MCF 10A (cell line): Measurements from ENCODE around the gene FOXB2. TPM values are rescaled to one million over a fixed set of nuclear protein-coding genes. Genes with fewer than 3 reads are reported as not detected.

Experiments
- BruUV-seq: library from RNA; stranded (reverse); fragments of 400-500 nt; replicated peaks from 2 replicates; lab custom pipeline; 2021; lab: Mats Ljungman, UMichigan
- CTCF ChIA-PET: fragments of 300-600 bp; sonication (Branson Sonifier 250); formaldehyde crosslinking; extraction: SDS; loops from one replicate; lab custom pipeline; 2021; ENCODE audit warnings: antibody characterized with exemption, inconsistent platforms; lab: Yijun Ruan, JAX
- POLR2A ChIA-PET: fragments of 300-600, 350-650 bp; sonication (Branson Sonifier 250); formaldehyde crosslinking; extraction: SDS; loops from one replicate; lab custom pipeline; 2020; ENCODE audit warnings: antibody characterized with exemption, inconsistent platforms; lab: Yijun Ruan, JAX
- DNase-seq: peaks from one replicate; pipeline ENCODE4 v3.0.0-alpha.2; 2018; ENCODE audit not compliant: unreplicated experiment
- H3K27ac Mint-ChIP-seq: one replicate; pipeline ENCODE4 v1.8.0; 2022; ENCODE audit warnings: mild to moderate bottlenecking, low read depth, mixed read lengths; ENCODE audit not compliant: unreplicated experiment
- H3K27me3 Mint-ChIP-seq: one replicate; pipeline ENCODE4 v1.8.0; 2022; ENCODE audit warnings: mixed read lengths; ENCODE audit not compliant: insufficient read depth, unreplicated experiment
- H3K36me3 Mint-ChIP-seq: one replicate; pipeline ENCODE4 v1.8.0; 2022; ENCODE audit warnings: mild to moderate bottlenecking, moderate library complexity, mixed read lengths; ENCODE audit not compliant: insufficient read depth, unreplicated experiment
- H3K4me1 Mint-ChIP-seq: one replicate; pipeline ENCODE4 v1.8.0; 2022; ENCODE audit warnings: mixed read lengths; ENCODE audit not compliant: insufficient read depth, unreplicated experiment
- H3K4me3 Mint-ChIP-seq: one replicate; pipeline ENCODE4 v1.8.0; 2022; ENCODE audit warnings: mild to moderate bottlenecking, moderate library complexity, mixed read lengths; ENCODE audit not compliant: unreplicated experiment
- H3K9me3 Mint-ChIP-seq: one replicate; pipeline ENCODE4 v1.8.0; 2022; ENCODE audit warnings: mixed read lengths; ENCODE audit not compliant: unreplicated experiment
- intact Hi-C: fragments of 100-400 bp; cut with micrococcal nuclease; formaldehyde crosslinking; loops from 2 replicates; pipeline ENCODE4 v1.14.1; 2022
- total RNA-seq: library from RNA; stranded (reverse); gene quantifications from 2 replicates; pipeline ENCODE4 v1.2.3, GENCODE V29; 2022
- TF ChIP-seq, protein P1 (sequence below): fragments of 200-600 bp; IDR thresholded peaks from one replicate; pipeline ENCODE4 v1.8.0; 2022; ENCODE audit warnings: antibody characterized with exemption, mild to moderate bottlenecking; ENCODE audit not compliant: unreplicated experiment

The FOXB2 gene
- total RNA-seq, 1 experiment from 2014 or later = not detected

- Mint-ChIP-seq H3K27me3 (peaks cover 32% of the 10 kb centered on the region), H3K4me1 (no peaks in the 10 kb centered on the region), H3K36me3 (no peaks in the 10 kb centered on the region), H3K9me3 (no peaks in the 10 kb centered on the region), H3K4me3 (no peak overlapping the region), H3K27ac (no peak overlapping the region)
- no TSS peak for BruUV-seq
- intact Hi-C loops = no loop called here
- POLR2A ChIA-PET = no interaction called here
- DNase-seq = no peak
- CTCF ChIA-PET = interaction anchor here (0.6 to 1.3 kb wide), 4 partner anchors 11 to 1528 kb away, joined by 3 to 5 read pairs (median 4); no protein-coding TSS in a partner anchor
- TF ChIP-seq, protein P1, sequence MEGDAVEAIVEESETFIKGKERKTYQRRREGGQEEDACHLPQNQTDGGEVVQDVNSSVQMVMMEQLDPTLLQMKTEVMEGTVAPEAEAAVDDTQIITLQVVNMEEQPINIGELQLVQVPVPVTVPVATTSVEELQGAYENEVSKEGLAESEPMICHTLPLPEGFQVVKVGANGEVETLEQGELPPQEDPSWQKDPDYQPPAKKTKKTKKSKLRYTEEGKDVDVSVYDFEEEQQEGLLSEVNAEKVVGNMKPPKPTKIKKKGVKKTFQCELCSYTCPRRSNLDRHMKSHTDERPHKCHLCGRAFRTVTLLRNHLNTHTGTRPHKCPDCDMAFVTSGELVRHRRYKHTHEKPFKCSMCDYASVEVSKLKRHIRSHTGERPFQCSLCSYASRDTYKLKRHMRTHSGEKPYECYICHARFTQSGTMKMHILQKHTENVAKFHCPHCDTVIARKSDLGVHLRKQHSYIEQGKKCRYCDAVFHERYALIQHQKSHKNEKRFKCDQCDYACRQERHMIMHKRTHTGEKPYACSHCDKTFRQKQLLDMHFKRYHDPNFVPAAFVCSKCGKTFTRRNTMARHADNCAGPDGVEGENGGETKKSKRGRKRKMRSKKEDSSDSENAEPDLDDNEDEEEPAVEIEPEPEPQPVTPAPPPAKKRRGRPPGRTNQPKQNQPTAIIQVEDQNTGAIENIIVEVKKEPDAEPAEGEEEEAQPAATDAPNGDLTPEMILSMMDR = no peak
Measured at GRCh38 chr9:77015327-77016048, 4.0 kb upstream of the FOXB2 start.

DNA sequence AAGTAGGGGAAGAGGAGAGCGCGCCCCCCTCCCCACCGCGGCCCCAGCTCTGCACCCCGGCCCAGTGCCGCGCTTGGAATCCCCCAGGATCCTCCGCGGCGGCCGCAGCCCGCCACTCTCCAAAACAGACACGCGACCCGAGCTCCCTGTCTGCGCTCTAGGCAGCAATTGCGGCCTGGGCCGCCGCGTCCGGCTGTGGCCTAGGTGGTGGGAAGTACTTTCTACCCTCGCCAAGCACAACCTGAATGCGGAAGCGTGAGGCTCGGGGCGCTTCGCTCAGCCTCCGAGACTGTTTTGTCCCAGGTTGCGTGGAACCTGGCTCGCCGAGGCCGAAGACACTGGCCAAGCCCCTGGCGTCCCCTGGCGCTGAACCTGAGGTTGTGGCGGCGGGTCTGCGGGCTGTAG, 3.3 kb upstream of the FOXB2 start:
- DNase-seq = no peak
- Mint-ChIP-seq H3K27me3 (peaks cover 32% of the 10 kb centered on the region), H3K4me1 (no peaks in the 10 kb centered on the region), H3K4me3 (no peak overlapping the region), H3K36me3 (no peaks in the 10 kb centered on the region), H3K9me3 (no peaks in the 10 kb centered on the region), H3K27ac (no peak overlapping the region)
- TF ChIP-seq, protein P1 = no peak
- ChIA-PET CTCF (interaction anchor here (1.0 to 1.3 kb wide), 2 partner anchors 10 to 104 kb away, joined by 3 to 4 read pairs; no protein-coding TSS in a partner anchor), POLR2A (no interaction called here)
- intact Hi-C loops = no loop called here
- BruUV-seq = no TSS peak

DNA sequence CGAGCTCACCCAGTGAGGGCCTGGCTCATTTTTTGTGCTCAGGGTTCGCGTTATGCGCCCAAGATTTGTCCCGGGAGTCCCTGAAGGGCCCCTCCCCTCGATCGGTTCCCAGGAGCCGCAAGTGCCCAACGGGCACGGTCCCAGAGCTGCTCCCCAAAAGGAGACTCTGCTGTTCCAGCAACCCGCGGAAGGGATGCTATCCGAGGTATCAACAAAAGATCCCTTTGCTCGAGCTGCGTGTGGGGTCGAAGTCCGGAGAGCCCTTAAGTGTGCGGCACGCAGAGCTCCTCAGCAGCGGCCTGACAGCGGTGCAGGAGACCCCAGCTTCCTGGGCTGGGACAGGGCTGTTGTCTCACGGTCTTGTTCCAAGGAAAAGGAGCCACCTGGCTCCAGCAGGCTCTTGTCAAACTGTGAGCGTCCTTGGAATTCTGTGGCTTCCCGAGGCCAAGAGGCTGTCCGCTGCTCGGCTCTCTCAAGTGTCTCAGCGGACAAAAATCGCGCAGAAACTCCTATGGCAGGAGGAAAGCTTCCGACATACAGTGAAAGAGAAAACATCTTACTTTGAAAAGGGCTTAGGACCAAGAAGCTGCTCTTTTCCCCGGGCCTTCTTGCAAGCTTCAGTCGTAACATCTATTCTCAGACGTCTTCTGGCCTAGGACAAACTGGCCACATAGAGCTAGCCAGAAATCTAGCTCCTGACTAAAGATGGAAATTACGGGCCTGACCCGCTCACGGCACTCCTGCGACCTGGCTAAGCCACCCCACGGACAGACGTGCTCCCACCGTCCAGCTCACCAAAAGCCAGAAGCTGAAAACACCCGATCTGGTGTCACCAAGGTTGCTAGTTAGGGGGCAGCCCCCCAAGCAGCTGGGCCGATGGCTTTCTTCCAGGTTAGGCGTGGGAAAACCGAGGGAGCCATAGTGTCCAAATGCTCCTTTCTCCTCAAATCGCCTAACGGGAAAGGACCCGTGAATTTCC, 2.6 kb upstream of the FOXB2 start:
- ChIA-PET CTCF (interaction anchor here (0.7 to 1.3 kb wide), 3 partner anchors 10 to 105 kb away, joined by 3 to 4 read pairs (median 3); no protein-coding TSS in a partner anchor), POLR2A (interaction anchor here (0.5 kb wide), 1 partner anchor 47 kb away, joined by 4 read pairs; no protein-coding TSS in a partner anchor)
- intact Hi-C loops = no loop called here
- DNase-seq = no peak
- TF ChIP-seq, protein P1 = no peak
- Mint-ChIP-seq H3K27me3 (peaks cover 32% of the 10 kb centered on the region), H3K4me3 (no peak overlapping the region), H3K9me3 (no peaks in the 10 kb centered on the region), H3K27ac (no peak overlapping the region), H3K4me1 (no peaks in the 10 kb centered on the region), H3K36me3 (no peaks in the 10 kb centered on the region)
- no TSS peak for BruUV-seq

DNA sequence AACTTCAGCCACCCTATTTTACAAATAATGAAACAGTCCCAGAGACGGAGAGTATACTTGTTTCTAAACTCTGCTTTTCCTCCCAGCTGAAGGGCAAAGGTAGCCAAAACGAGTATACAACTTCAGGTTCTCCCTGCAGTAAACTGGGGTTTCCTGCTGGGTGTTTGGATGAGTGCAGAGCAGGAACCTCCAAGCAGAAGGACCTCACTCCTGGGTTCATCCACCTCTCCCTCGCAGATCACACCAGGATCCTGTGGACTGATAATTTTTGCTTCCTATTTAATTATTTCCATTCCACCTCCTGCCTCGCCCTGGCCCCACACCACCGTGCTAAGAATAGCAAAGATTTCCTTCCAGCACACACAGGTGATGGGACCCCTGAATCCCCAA, 2.0 kb upstream of the FOXB2 start:
- no peak overlapping the region for H3K27ac Mint-ChIP-seq
- ChIA-PET POLR2A (interaction anchor here (0.5 kb wide), 1 partner anchor 47 kb away, joined by 4 read pairs; no protein-coding TSS in a partner anchor), CTCF (interaction anchor here (0.7 kb wide), 1 partner anchor 15 kb away, joined by 3 read pairs; no protein-coding TSS in a partner anchor)
- TF ChIP-seq, protein P1 = no peak
- no peak for DNase-seq
- no peaks in the 10 kb centered on the region for H3K4me1 Mint-ChIP-seq
- H3K27me3 Mint-ChIP-seq = peaks cover 32% of the 10 kb centered on the region
- H3K9me3 Mint-ChIP-seq = no peaks in the 10 kb centered on the region
- no TSS peak for BruUV-seq
- intact Hi-C loops = no loop called here
- no peak overlapping the region for H3K4me3 Mint-ChIP-seq
- H3K36me3 Mint-ChIP-seq = no peaks in the 10 kb centered on the region
